ENCODE results near the gene OSBPL1A. TPM values are rescaled to one million over a fixed set of nuclear protein-coding genes. Genes with fewer than 3 reads are reported as not detected.

OSBPL1A gene
- total RNA-seq, 1 experiment from 2014 or later = 53.1 TPM

DNA sequence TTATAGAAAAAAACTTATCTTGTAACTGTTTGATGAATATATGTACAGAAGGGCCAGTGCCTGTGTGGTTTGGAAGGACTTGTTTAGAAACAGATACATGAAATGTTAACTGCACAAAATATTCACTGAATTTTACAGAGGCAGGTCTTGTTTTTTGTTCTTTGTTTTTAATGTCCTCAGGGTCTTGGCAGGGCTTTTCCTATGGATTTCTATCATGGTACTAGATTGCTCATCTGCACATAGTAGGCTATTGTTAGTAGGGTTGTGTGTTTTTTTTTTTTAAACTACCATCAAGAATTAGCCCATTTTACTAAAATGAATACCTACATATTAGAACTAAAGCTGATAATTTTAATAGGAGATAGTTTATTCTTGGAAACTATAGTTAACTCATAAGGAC is 255.2 kb downstream of the OSBPL1A start:
- TF ChIP-seq, protein P1, sequence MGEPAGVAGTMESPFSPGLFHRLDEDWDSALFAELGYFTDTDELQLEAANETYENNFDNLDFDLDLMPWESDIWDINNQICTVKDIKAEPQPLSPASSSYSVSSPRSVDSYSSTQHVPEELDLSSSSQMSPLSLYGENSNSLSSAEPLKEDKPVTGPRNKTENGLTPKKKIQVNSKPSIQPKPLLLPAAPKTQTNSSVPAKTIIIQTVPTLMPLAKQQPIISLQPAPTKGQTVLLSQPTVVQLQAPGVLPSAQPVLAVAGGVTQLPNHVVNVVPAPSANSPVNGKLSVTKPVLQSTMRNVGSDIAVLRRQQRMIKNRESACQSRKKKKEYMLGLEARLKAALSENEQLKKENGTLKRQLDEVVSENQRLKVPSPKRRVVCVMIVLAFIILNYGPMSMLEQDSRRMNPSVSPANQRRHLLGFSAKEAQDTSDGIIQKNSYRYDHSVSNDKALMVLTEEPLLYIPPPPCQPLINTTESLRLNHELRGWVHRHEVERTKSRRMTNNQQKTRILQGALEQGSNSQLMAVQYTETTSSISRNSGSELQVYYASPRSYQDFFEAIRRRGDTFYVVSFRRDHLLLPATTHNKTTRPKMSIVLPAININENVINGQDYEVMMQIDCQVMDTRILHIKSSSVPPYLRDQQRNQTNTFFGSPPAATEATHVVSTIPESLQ (CRISPR knock-in tag; IDR thresholded peaks at IDR 0.05) = no peak
- no peak for TF ChIP-seq ZNF425 (CRISPR knock-in tag; conservative IDR thresholded peaks at IDR 0.05)
- TF ChIP-seq E2F5 (CRISPR knock-in tag; IDR thresholded peaks at IDR 0.05) = no peak
- TF ChIP-seq RELA (CRISPR knock-in tag; IDR thresholded peaks at IDR 0.05; ENCODE audit: borderline replicate concordance) = no peak
- no peak for TF ChIP-seq ZNF219 (CRISPR knock-in tag; IDR thresholded peaks at IDR 0.05; ENCODE audit: borderline replicate concordance)
- no peak for TF ChIP-seq JAZF1 (CRISPR knock-in tag; IDR thresholded peaks at IDR 0.05)
- TF ChIP-seq ZNF232 (CRISPR knock-in tag; IDR thresholded peaks at IDR 0.05) = no peak
- TF ChIP-seq USF1 (CRISPR knock-in tag; IDR thresholded peaks at IDR 0.05) = no peak
- no peak for TF ChIP-seq FOXP4 (CRISPR knock-in tag; IDR thresholded peaks at IDR 0.05)
- no peak for TF ChIP-seq AR (CRISPR knock-in tag; IDR thresholded peaks at IDR 0.05)
- no peak for TF ChIP-seq TP53 (CRISPR knock-in tag; IDR thresholded peaks at IDR 0.05)
- no peak for TF ChIP-seq FOXJ3 (CRISPR knock-in tag; IDR thresholded peaks at IDR 0.05; ENCODE audit: borderline replicate concordance)
- no peak for TF ChIP-seq ZNF416 (CRISPR knock-in tag; IDR thresholded peaks at IDR 0.05)
- TF ChIP-seq IRF1 (CRISPR knock-in tag; IDR thresholded peaks at IDR 0.05) = no peak
- POLR2A ChIA-PET = no interaction called here
- ATAC-seq = no peak

More for the DNA sequence above, 255.2 kb downstream of the OSBPL1A start:
- no peak for DNase-seq (ENCODE audit: low spot score)
- Mint-ChIP-seq H3K9me3 (peaks cover 5% of the 10 kb centered on the region), H3K4me3 (no peak overlapping the region), H3K27ac (no peak overlapping the region), H3K27me3 (ENCODE audit: low read depth) (no peaks in the 10 kb centered on the region), H3K36me3 (peaks cover 20% of the 10 kb centered on the region), H3K4me1 (peaks cover 18% of the 10 kb centered on the region)
- CTCF ChIA-PET = interaction anchor here (0.7 to 1.0 kb wide), 2 partner anchors 311 to 347 kb away, joined by 3 read pairs; no protein-coding TSS in a partner anchor

All from WTC11 (cell line).